Fibroblast of lung (primary cell): ENCODE data around the gene NHP2.

Experiments used
- EZH2 ChIP-seq: IDR thresholded peaks from 2 replicates; pipeline ENCODE4 v1.5.1; 2012; ENCODE audit warnings: low read length, control low read depth, mild to moderate bottlenecking; ENCODE audit errors: missing control alignments
- TF ChIP-seq, protein P1 (sequence below), 2 donors: IDR thresholded peaks in 1 of 2; conservative IDR thresholded peaks in 1 of 2; 1 replicate in 1 of 2; 2 replicates in 1 of 2; pipeline ENCODE4 v1.5.1; 2011 to 2012; ENCODE audit warnings: low read length in 2 of 2, control low read depth in 1 of 2, inconsistent platforms in 1 of 2, low read depth in 1 of 2, mild to moderate bottlenecking in 1 of 2

DNA sequence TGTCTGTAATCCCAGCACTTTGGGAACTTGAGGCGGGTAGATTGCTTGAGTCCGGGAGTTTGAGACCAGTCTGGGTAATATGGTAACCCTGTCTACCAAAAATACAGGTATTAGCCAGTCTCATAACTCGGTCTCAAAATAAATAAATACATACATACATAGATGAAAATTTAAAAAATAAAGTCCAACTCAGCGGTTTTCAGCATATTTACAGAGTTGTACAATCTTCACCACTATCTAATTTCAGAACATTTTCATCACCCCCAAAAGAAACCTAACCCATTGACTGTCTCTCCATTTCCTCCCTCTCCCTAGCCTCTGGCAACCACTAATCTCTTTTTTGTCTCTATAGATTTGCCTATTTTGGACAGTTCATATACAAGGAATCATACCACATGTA is 12.1 kb downstream of the NHP2 start:
- TF ChIP-seq EZH2 = no peak
- TF ChIP-seq, protein P1, sequence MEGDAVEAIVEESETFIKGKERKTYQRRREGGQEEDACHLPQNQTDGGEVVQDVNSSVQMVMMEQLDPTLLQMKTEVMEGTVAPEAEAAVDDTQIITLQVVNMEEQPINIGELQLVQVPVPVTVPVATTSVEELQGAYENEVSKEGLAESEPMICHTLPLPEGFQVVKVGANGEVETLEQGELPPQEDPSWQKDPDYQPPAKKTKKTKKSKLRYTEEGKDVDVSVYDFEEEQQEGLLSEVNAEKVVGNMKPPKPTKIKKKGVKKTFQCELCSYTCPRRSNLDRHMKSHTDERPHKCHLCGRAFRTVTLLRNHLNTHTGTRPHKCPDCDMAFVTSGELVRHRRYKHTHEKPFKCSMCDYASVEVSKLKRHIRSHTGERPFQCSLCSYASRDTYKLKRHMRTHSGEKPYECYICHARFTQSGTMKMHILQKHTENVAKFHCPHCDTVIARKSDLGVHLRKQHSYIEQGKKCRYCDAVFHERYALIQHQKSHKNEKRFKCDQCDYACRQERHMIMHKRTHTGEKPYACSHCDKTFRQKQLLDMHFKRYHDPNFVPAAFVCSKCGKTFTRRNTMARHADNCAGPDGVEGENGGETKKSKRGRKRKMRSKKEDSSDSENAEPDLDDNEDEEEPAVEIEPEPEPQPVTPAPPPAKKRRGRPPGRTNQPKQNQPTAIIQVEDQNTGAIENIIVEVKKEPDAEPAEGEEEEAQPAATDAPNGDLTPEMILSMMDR (conservative IDR thresholded peaks at IDR 0.05 in 1 of 2, IDR thresholded peaks at IDR 0.05 in 1 of 2; ENCODE audit: low read depth in 1 of 2, low read length in 2 of 2) = no peak
